Hindlimb muscle (tissue), 1 donor: Measurements from ENCODE around the gene TAOK2. TPM values are rescaled to one million over a fixed set of nuclear protein-coding genes. Genes with fewer than 3 reads are reported as not detected.
A peak's percentile ranks its signal among the peaks of the same experiment; 100 is the strongest.

Experiments used
- DNase-seq: peaks from one replicate; pipeline ENCODE4 v3.0.0-alpha.2; 2013
- polyA plus RNA-seq: library from polyadenylated mRNA; unstranded; fragments of 120-200 nt; gene quantifications from one replicate; pipeline ENCODE4 v1.2.1, GENCODE V29; 2013; ENCODE audit not compliant: insufficient read length

TAOK2 gene
- polyA plus RNA-seq, 1 donor, result 36.0 TPM

GRCh38 chr16:29963021-29963743 is 10.5 kb upstream of the TAOK2 start:
- no peak for DNase-seq

GRCh38 chr16:29968205-29968604 is 5.5 kb upstream of the TAOK2 start:
- DNase-seq, result no peak

DNA sequence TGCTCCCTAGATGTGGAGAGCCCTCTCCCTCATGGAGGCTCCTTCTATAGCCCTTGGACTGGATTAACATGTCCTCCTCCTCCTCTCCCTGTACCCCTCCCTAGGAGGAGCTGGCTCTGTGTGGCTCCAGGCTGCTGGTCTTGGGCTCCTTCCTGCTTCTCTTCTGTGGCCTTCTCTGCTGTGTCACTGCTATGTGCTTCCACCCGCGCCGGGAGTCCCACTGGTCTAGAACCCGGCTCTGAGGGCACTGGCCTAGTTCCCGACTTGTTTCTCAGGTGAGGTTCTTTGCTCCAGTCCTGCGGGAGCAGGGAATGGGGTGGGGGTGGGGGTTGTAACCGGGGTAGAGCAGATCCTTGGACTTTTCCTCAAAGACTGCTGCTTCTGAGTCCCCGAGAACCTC is 2.4 kb upstream of the TAOK2 start:
- no peak for DNase-seq

GRCh38 chr16:29972500-29972899 is 1.2 kb upstream of the TAOK2 start:
- no peak for DNase-seq

- no peak for DNase-seq
These were observed 680 bp upstream of the TAOK2 start for GRCh38 chr16:29972992-29973383.

DNA sequence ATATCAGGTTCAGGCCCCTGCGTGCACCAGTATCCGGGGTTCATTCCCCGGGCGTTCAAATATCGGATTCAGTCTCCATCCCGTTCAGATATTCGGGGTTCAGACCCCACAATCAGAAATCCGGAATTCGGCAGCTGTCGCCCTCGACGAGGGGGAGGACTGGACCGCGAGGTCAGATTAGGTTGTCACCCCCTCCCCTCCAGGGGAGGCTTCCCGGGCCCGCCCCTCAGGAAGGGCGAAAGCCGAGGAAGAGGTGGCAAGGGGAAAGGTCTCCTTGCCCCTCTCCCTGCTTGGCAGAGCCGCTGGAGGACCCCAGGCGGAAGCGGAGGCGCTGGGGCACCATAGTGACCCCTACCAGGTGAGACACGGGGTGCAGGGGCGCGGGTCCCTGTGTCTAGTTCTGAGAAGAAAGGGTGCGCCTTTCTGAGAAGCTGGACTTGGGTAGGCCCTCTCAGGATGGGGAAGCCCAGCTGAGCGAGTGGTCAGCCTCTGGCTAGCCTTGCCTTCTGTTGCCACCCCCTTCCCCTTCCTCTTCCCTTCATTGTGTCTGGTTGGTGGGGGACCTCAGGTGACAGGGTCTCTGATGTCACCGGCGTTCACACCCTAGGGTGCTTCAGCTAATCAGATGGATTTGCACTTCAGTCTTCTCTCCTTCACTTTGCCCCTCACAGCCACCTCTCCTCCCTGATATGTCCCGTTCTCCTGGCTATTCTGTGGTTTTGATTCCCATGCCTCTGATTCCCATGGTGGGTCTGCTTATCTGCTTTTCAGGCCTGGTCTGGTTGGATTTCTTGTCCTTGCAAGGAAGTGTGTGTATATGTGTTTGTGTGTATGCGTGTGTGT is 844 bp downstream of the TAOK2 start:
- peak; percentile 29 for DNase-seq

- no peak for DNase-seq
These were observed 1.5 kb downstream of the TAOK2 start for GRCh38 chr16:29975134-29975538.

DNA sequence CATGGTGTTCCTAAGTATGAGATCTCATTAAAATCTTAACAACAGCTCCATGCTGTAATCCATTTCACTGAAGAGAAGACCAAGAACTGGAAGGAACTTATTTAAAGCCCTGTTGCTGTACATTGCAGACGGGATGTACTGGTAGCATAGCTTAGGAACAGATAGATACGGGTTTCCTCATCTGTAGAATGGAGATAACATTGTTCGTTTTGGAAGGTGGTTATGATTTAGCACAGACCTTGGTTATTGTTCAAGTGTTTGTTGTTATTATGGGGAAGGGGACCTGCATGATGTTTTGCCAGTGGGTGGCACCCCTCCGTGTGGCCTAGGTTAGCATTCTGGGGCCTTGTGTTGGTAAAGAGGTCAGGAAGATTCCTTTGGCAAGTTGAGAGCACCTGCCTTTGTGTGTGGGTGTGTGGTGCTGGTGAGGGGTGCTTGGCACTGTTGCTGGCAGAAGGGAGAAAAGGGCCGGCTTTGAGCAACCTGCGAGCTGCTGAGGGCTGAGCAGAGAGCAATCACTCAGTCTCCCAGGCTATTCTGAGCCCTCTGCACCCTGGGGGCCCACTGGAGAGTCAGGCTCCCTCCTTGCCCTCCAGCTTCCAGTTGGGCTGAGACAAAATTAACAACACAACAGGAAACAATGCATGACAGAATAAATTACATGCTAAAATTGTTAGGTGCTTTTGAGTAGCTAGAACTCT is 2.3 kb downstream of the TAOK2 start:
- no peak for DNase-seq

DNA sequence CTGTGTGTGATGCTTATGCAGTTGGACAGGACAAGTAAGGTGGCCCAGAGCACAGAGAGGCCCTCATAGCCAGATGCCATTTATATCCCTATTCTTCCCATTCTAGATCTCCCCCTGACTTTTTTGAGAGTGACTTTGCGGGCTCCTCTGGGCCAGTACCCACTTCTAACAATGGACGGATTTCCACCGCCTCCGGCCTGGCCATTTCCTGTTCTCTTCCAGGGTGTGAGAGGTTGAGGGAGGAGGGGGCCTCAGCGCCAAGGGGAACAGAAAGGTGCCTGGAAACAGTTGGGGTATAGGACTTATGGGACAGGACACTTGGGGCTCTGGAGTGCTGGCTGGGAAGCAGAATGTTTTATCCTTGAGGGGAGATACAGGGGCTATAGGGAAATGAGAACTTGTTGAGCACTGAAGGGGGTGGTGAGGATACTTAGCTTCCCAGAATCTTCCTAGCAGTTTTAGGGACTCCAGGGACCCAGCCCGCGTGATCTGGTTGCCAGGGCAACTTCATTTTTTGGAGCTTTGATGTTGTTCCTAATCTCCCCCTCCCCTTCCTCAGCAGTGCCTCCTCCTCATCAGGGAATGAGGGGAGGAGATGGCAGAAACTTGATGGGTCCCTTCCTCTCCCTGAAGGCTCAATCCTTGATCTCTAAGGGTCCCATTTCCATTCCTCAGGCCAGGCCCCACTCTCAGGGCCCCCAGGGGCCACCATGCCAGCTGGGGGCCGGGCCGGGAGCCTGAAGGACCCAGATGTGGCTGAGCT is 3.6 kb downstream of the TAOK2 start:
- DNase-seq, result no peak

- no peak for DNase-seq
These were observed 4.4 kb downstream of the TAOK2 start for GRCh38 chr16:29978081-29978480.

- no peak for DNase-seq
These were observed 5.0 kb downstream of the TAOK2 start for GRCh38 chr16:29978564-29979270.

- DNase-seq, result no peak
These were observed 9.1 kb downstream of the TAOK2 start for GRCh38 chr16:29982560-29983419.

DNA sequence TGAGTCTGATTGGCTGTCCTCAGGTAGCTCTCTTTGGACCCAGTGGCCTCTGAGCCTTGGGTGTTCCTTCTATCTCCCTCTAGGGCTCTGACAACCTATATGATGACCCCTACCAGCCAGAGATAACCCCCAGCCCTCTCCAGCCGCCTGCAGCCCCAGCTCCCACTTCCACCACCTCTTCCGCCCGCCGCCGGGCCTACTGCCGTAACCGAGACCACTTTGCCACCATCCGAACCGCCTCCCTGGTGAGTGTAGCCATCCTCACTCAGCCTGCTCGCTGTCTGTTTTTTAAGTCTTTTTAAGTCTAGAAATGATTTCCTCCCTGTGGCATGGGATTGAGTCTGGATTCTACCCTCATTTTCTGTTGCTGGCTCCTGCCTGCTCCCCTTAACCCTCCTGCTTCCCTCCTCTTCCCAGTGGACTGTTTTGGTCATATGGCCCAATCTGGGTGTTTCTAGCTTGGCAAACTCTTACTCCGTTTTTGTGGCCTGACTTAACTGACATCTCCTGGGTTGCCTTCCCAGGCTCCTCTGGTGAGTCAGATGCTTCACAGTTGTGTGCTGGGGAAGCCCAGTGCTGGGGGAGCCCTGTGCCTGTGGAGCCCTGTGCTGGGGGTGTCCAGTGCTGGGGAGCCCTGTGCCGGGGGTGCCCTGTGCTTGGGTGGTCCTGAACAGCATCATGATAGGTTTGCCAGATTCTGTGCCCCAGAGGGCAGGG is 9.9 kb downstream of the TAOK2 start:
- DNase-seq, result no peak

- no peak for DNase-seq
These were observed 10.6 kb downstream of the TAOK2 start for GRCh38 chr16:29984137-29984763.

DNA sequence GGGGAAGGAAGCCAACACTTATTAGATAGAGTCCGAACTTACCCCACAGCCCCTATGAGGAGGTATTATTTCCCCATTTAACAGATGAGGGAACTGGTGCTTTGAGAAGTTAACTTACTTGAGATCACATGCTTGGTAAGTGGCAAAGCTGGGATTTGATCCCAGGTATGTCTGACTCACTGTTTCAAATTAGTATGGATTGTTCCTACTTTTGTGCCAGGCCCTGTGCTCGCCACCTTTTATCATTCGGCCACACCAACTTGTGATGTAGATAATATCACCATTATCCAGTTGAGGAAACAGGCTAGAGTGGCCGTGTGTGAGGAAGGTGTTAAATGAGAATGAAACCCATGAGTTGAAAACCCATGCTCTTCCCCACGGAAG is 11.1 kb downstream of the TAOK2 start:
- no peak for DNase-seq

GRCh38 chr16:29985271-29985811 is 11.7 kb downstream of the TAOK2 start:
- no peak for DNase-seq

DNA sequence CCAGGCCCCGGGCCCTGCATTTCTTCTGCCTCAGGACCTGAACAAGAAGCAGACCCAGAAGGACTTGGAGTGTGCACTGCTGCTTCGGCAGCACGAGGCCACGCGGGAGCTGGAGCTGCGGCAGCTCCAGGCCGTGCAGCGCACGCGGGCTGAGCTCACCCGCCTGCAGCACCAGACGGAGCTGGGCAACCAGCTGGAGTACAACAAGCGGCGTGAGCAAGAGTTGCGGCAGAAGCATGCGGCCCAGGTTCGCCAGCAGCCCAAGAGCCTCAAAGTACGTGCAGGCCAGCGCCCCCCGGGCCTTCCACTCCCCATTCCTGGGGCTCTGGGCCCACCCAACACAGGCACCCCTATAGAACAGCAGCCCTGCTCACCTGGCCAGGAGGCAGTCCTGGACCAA is 12.6 kb downstream of the TAOK2 start:
- DNase-seq, result no peak

DNA sequence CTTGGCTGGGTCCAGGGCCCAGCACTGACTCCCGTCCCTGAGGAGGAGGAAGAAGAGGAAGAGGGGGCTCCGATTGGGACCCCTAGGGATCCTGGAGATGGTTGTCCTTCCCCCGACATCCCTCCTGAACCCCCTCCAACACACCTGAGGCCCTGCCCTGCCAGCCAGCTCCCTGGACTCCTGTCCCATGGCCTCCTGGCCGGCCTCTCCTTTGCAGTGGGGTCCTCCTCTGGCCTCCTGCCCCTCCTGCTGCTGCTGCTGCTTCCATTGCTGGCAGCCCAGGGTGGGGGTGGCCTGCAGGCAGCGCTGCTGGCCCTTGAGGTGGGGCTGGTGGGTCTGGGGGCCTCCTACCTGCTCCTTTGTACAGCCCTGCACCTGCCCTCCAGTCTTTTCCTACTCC is 13.3 kb downstream of the TAOK2 start:
- no peak for DNase-seq

GRCh38 chr16:29987371-29988085 is 13.9 kb downstream of the TAOK2 start:
- DNase-seq, result no peak
